OCI-LY3 (cell line): ENCODE measurements around the gene ANKFN1.

Experiments used
- H2AFZ ChIP-seq: fragments of 200-600, 300-600 bp; shearing (Covaris generic); 2 replicates; pipeline ENCODE4 v1.6.0; 2014; ENCODE audit warnings: antibody characterized with exemption, low read depth, low read length
- H3K27ac ChIP-seq: fragments of 200-600, 300-600 bp; sonication (generic); 2 replicates; pipeline ENCODE4 v1.5.1; 2014; ENCODE audit warnings: mild to moderate bottlenecking, low read length, moderate library complexity, mixed read lengths
- H3K27me3 ChIP-seq: fragments of 200-600, 300-600 bp; sonication (generic); 2 replicates; pipeline ENCODE4 v1.6.1; 2014; ENCODE audit warnings: low read depth, low read length, mixed read lengths
- H3K36me3 ChIP-seq: fragments of 200-600, 300-600 bp; sonication (generic); replicated peaks from 2 replicates; pipeline ENCODE3; 2014; ENCODE audit warnings: low read depth, low read length, mixed read lengths
- H3K4me1 ChIP-seq: fragments of 300-600, 200-600 bp; sonication (generic); 2 replicates; pipeline ENCODE4 v1.6.1; 2014; ENCODE audit warnings: low read length, mixed read lengths
- H3K4me2 ChIP-seq: fragments of 200-600, 300-600 bp; sonication (generic); 2 replicates; pipeline ENCODE4 v1.6.1; 2014; ENCODE audit warnings: low read length, mixed read lengths
- H3K4me3 ChIP-seq: fragments of 300-600, 200-600 bp; sonication (generic); 2 replicates; pipeline ENCODE4 v1.5.1; 2014; ENCODE audit warnings: antibody characterized with exemption, mild to moderate bottlenecking, low read length, moderate library complexity
- H3K79me2 ChIP-seq: fragments of 300-600, 200-600 bp; shearing (Covaris generic); 2 replicates; pipeline ENCODE4 v1.6.1; 2014; ENCODE audit warnings: mild to moderate bottlenecking, low read length, mixed read lengths
- H3K9ac ChIP-seq: fragments of 300-600, 200-600 bp; shearing (Covaris generic); 2 replicates; pipeline ENCODE4 v1.6.0; 2014; ENCODE audit warnings: mild to moderate bottlenecking, low read length, moderate library complexity
- H3K9me3 ChIP-seq: fragments of 200-600, 300-600 bp; shearing (Covaris generic); 2 replicates; pipeline ENCODE4 v1.6.1; 2014; ENCODE audit warnings: low read length, mixed read lengths; ENCODE audit not compliant: insufficient read depth
- H4K20me1 ChIP-seq: fragments of 200-600, 300-600 bp; sonication (generic); 2 replicates; pipeline ENCODE4 v1.6.1; 2016; ENCODE audit warnings: low read length, mixed read lengths; ENCODE audit not compliant: insufficient read depth
- EZH2phosphoT487 ChIP-seq: fragments of 200-600 bp; shearing (Covaris generic); IDR thresholded peaks from 2 replicates; pipeline ENCODE4 v1.6.1; 2018; ENCODE audit warnings: antibody characterized with exemption, mixed run types, low read depth
- TF ChIP-seq, protein P1 (sequence below): fragments of 200-600, 300-600 bp; sonication (generic); IDR thresholded peaks from 2 replicates; pipeline ENCODE4 v1.5.1; 2014; ENCODE audit warnings: antibody characterized with exemption, low read length, low read depth

ANKFN1 gene

DNA sequence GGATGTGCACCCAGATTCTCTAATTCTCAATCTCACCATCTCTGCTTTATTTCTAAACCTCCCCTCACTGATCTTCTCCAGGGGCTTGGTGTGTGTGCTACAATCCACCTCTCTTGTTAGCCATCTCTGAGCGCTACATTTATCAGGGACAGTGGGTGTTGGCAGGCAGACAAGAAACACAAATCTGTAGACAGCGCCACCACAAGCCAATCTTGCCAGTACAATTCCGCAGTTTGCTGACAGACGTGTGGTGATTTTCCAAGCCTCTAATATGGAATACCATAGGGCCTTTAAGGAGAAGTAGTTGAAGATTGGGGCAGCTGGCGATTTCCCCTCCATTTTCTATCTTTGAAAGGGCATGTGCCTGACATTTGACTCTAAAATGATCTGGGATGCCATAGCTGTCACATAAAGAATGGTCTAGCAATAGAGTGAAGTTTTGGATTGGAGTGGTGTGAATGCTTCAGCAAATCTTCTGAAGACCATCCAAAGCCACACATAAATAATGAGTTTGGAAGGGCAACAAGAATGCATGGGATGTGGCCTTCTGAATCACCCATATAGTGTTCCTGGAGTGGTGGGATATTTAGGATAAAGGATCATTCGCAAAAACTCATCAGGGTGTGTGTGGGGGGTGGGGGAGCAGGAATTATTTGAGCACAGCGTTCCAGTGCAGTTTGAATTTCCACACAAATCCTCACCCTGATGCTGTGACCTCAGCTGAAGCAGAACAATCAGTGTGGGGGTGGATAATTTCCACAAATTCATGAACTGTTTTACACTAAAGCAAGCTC is 12.0 kb upstream of the ANKFN1 start:
- no peaks in the 10 kb centered on the region for H3K79me2 ChIP-seq
- no peaks in the 10 kb centered on the region for H4K20me1 ChIP-seq
- H3K27me3 ChIP-seq = peaks cover 12% of the 10 kb centered on the region; the same call in 1 of the 2 replicates
- no peak overlapping the region for H2AFZ ChIP-seq
- no peak overlapping the region for H3K9ac ChIP-seq
- H3K27ac ChIP-seq = no peak overlapping the region
- no peak overlapping the region for H3K4me3 ChIP-seq
- TF ChIP-seq, protein P1, sequence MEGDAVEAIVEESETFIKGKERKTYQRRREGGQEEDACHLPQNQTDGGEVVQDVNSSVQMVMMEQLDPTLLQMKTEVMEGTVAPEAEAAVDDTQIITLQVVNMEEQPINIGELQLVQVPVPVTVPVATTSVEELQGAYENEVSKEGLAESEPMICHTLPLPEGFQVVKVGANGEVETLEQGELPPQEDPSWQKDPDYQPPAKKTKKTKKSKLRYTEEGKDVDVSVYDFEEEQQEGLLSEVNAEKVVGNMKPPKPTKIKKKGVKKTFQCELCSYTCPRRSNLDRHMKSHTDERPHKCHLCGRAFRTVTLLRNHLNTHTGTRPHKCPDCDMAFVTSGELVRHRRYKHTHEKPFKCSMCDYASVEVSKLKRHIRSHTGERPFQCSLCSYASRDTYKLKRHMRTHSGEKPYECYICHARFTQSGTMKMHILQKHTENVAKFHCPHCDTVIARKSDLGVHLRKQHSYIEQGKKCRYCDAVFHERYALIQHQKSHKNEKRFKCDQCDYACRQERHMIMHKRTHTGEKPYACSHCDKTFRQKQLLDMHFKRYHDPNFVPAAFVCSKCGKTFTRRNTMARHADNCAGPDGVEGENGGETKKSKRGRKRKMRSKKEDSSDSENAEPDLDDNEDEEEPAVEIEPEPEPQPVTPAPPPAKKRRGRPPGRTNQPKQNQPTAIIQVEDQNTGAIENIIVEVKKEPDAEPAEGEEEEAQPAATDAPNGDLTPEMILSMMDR = no peak
- TF ChIP-seq EZH2phosphoT487 = no peak
- no peaks in the 10 kb centered on the region; the same call in 1 of the 2 replicates for H3K9me3 ChIP-seq
- H3K4me2 ChIP-seq = no peak overlapping the region
- no peaks in the 10 kb centered on the region for H3K4me1 ChIP-seq
- no peaks in the 10 kb centered on the region for H3K36me3 ChIP-seq

DNA sequence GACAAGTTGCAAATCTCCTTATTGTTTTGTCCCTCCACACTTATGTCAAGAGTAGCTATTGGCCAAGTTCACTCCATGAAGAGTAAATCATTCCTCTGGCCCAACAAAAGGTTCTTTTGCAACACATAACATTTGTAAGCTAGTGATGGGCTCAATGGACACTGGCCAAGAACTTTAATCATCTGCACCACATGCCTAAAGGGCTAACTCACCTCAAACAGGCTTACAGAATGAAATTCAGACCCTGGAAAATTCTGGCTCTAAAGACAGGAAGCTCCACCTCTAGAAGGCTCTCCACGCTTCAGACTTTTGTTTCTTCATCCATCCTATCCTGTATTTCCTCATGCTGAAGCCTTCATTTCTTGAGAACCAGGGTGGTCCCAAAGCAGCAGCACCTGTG is 10.9 kb upstream of the ANKFN1 start:
- H3K9me3 ChIP-seq = no peaks in the 10 kb centered on the region
- no peaks in the 10 kb centered on the region for H3K79me2 ChIP-seq
- H3K4me1 ChIP-seq = no peaks in the 10 kb centered on the region
- no peak overlapping the region for H3K4me2 ChIP-seq
- peaks cover 12% of the 10 kb centered on the region; the same call in 1 of the 2 replicates for H3K27me3 ChIP-seq
- H3K27ac ChIP-seq = no peak overlapping the region
- no peak overlapping the region for H3K4me3 ChIP-seq
- no peaks in the 10 kb centered on the region for H4K20me1 ChIP-seq
- no peak overlapping the region for H3K9ac ChIP-seq
- TF ChIP-seq, protein P1 = no peak
- no peak for TF ChIP-seq EZH2phosphoT487
- H3K36me3 ChIP-seq = no peaks in the 10 kb centered on the region
- H2AFZ ChIP-seq = no peak overlapping the region

DNA sequence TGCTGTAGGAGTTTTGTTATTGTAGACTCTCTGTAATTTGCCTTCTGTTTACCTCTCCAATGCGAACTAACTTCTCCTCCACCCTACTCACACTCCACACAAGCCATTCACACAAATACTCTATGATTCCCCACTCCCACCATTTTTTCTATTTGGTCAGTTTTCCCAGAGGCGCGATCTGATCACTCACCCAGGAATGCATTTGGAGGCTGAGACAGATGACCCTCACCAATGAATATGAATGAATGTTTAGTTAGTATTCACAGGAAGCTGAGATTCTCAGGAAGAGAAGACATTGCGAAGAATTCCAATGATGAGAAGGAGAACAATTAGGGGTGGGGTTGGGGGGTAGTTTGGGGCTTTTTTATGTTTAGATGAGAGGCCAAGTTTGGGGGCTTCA is 10.5 kb upstream of the ANKFN1 start:
- H3K4me3 ChIP-seq = no peak overlapping the region
- H3K27ac ChIP-seq = no peak overlapping the region
- no peaks in the 10 kb centered on the region for H3K9me3 ChIP-seq
- peaks cover 12% of the 10 kb centered on the region; the same call in 1 of the 2 replicates for H3K27me3 ChIP-seq
- no peaks in the 10 kb centered on the region for H3K36me3 ChIP-seq
- no peaks in the 10 kb centered on the region for H4K20me1 ChIP-seq
- H3K79me2 ChIP-seq = no peaks in the 10 kb centered on the region
- no peak for TF ChIP-seq EZH2phosphoT487
- TF ChIP-seq, protein P1 = no peak
- H3K9ac ChIP-seq = no peak overlapping the region
- H2AFZ ChIP-seq = no peak overlapping the region
- H3K4me2 ChIP-seq = no peak overlapping the region
- H3K4me1 ChIP-seq = no peaks in the 10 kb centered on the region

DNA sequence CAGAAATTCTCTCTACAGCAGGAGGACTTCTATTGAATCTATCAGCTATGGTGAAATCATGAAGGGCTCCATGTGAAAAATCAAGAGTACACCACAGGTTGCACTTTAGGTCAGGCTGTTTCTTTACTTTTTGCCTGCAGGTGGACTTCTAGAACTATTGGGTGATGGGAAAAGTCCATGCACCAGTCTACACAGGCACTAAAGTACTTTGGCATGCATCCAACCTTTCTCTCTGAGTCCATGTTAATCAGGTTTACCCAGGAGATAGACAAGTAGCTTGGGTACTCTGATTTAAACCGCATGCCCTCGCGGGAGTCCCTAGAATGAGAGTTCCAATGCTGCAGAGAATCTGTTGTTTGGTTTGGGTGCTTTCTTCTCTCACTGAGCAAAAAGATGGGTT is 9.1 kb upstream of the ANKFN1 start:
- no peaks in the 10 kb centered on the region for H4K20me1 ChIP-seq
- H3K4me2 ChIP-seq = no peak overlapping the region
- no peak overlapping the region for H3K4me3 ChIP-seq
- H3K9me3 ChIP-seq = no peaks in the 10 kb centered on the region
- H3K27ac ChIP-seq = no peak overlapping the region
- no peaks in the 10 kb centered on the region for H3K36me3 ChIP-seq
- TF ChIP-seq, protein P1 = no peak
- TF ChIP-seq EZH2phosphoT487 = no peak
- H2AFZ ChIP-seq = no peak overlapping the region
- no peaks in the 10 kb centered on the region for H3K79me2 ChIP-seq
- no peaks in the 10 kb centered on the region for H3K4me1 ChIP-seq
- H3K9ac ChIP-seq = no peak overlapping the region
- H3K27me3 ChIP-seq = peaks cover 11% of the 10 kb centered on the region; the same call in 1 of the 2 replicates
